ENCODE data around the gene IQSEC1.

Gene IQSEC1

GRCh38 chr3:12935023-12935860 lies 138.0 kb downstream of the IQSEC1 start:
- no peak for DNase-seq (ENCODE audit: low read depth)
- no peak overlapping the region for H3K4me3 ChIP-seq (ENCODE audit: low read length)
- TF ChIP-seq, protein P1, sequence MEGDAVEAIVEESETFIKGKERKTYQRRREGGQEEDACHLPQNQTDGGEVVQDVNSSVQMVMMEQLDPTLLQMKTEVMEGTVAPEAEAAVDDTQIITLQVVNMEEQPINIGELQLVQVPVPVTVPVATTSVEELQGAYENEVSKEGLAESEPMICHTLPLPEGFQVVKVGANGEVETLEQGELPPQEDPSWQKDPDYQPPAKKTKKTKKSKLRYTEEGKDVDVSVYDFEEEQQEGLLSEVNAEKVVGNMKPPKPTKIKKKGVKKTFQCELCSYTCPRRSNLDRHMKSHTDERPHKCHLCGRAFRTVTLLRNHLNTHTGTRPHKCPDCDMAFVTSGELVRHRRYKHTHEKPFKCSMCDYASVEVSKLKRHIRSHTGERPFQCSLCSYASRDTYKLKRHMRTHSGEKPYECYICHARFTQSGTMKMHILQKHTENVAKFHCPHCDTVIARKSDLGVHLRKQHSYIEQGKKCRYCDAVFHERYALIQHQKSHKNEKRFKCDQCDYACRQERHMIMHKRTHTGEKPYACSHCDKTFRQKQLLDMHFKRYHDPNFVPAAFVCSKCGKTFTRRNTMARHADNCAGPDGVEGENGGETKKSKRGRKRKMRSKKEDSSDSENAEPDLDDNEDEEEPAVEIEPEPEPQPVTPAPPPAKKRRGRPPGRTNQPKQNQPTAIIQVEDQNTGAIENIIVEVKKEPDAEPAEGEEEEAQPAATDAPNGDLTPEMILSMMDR (conservative IDR thresholded peaks at IDR 0.05; ENCODE audit: low read length), result no peak

GRCh38 chr3:12934431-12934830 lies 138.8 kb downstream of the IQSEC1 start:
- peak; percentile 72 for DNase-seq (ENCODE audit: low read depth)
- no peak overlapping the region for H3K4me3 ChIP-seq (ENCODE audit: low read length)
- TF ChIP-seq, protein P1 (conservative IDR thresholded peaks at IDR 0.05; ENCODE audit: low read length), result no peak

DNA sequence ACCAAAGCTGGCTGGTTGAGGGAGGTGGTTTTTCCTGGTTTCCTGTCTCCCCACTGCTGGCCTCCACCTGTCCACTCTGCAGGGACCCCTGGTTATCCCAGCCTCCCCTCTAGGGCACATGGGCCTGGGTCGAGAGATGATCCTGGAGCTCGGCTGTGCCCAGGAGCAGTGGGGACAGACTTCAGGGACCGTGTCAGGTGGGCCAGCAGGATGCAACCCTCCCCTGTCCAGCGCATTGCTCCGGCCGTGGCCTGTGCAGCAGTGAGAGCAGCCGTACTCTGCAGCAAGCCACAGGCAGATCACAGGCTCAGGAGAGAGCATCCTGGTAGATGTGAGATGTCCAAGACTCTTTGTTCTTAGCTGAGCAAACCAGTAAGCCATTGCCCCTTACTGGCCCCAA lies 139.3 kb downstream of the IQSEC1 start:
- DNase-seq (ENCODE audit: low read depth), result no peak
- H3K4me3 ChIP-seq (ENCODE audit: low read length), result no peak overlapping the region
- TF ChIP-seq, protein P1 (conservative IDR thresholded peaks at IDR 0.05; ENCODE audit: low read length), result no peak

GRCh38 chr3:12932754-12933153 lies 140.5 kb downstream of the IQSEC1 start:
- DNase-seq (ENCODE audit: low read depth), result no peak
- H3K4me3 ChIP-seq (ENCODE audit: low read length), result no peak overlapping the region
- TF ChIP-seq, protein P1 (conservative IDR thresholded peaks at IDR 0.05; ENCODE audit: low read length), result no peak

- TF ChIP-seq, protein P1 (conservative IDR thresholded peaks at IDR 0.05; ENCODE audit: low read length), result no peak
- H3K4me3 ChIP-seq (ENCODE audit: low read length), result no peak overlapping the region
- no peak for DNase-seq (ENCODE audit: low read depth)
These were observed 140.9 kb downstream of the IQSEC1 start for GRCh38 chr3:12932347-12932746.

DNA sequence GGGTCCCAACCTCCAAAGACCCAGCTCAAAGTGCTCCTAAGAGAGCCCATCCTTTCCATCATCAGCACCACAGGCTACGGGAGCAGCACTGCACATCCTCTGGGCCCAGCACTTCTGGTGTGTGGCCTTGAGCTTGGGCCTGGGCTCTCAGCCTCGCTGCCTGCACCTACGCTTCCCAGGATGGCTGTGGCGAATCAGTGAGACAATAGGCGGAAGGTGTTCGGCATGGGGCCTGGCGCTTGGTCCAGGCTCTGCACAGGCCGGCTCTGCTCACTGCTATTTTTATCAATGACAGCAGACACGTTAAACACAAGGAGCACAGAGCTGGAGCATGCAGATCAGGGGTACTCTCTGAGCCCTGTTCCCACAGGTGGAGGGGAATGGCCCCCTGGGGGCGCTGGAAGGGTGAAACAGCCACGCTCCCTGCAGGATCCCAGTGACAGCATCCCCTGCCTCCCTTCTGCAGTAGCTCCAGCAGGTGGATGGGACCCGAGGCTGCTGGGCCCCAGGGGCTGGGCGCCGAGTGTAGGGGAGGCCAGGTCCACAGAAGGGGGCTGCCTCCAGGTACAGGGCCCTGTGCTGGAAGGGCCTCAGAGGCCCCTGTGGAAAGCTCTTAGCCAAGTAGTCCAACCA lies 141.8 kb downstream of the IQSEC1 start:
- TF ChIP-seq, protein P1 (conservative IDR thresholded peaks at IDR 0.05; ENCODE audit: low read length), result no peak
- no peak overlapping the region for H3K4me3 ChIP-seq (ENCODE audit: low read length)
- no peak for DNase-seq (ENCODE audit: low read depth)

- TF ChIP-seq, protein P1 (conservative IDR thresholded peaks at IDR 0.05; ENCODE audit: low read length), result no peak
- no peak for DNase-seq (ENCODE audit: low read depth)
- no peak overlapping the region for H3K4me3 ChIP-seq (ENCODE audit: low read length)
These were observed 143.4 kb downstream of the IQSEC1 start for GRCh38 chr3:12929801-12930200.

All from AG10803 (cell line).